ENCODE data around the gene NDOR1.

The NDOR1 gene

GRCh38 chr9:137205126-137206069, at the start of gene NDOR1, which contains the start of gene TMEM203:
TSS of gene NDOR1 (plus strand) at chr9:137205700. CDS start at chr9:137205778, 78 bp downstream.
TSS of gene TMEM203 (minus strand) at chr9:137205648. CDS start at chr9:137205414, 234 bp downstream.
- peak; percentile 98 for DNase-seq

- DNase-seq: peak; percentile 81
Observed at GRCh38 chr9:137156567-137157375, 48.7 kb upstream of the NDOR1 start.

GRCh38 chr9:137157618-137158415, 47.7 kb upstream of the NDOR1 start:
- no peak for DNase-seq

GRCh38 chr9:137158625-137159024, 46.9 kb upstream of the NDOR1 start:
- DNase-seq: no peak

- DNase-seq: no peak
Observed at GRCh38 chr9:137159105-137160053, 46.1 kb upstream of the NDOR1 start.

GRCh38 chr9:137160054-137160425, 45.5 kb upstream of the NDOR1 start:
- no peak for DNase-seq

- no peak for DNase-seq
Observed at GRCh38 chr9:137160716-137161557, 44.6 kb upstream of the NDOR1 start.

GRCh38 chr9:137161558-137162486, 43.7 kb upstream of the NDOR1 start:
- no peak for DNase-seq

GRCh38 chr9:137162505-137163364, 42.8 kb upstream of the NDOR1 start:
- no peak for DNase-seq

GRCh38 chr9:137163365-137163715, 42.2 kb upstream of the NDOR1 start:
- DNase-seq: no peak

GRCh38 chr9:137163805-137164204, 41.7 kb upstream of the NDOR1 start:
- no peak for DNase-seq

GRCh38 chr9:137164370-137165249, 40.9 kb upstream of the NDOR1 start:
- DNase-seq: no peak

- DNase-seq: no peak
Observed at GRCh38 chr9:137165250-137165836, 40.2 kb upstream of the NDOR1 start.

- no peak for DNase-seq
Observed at GRCh38 chr9:137166380-137167229, 38.9 kb upstream of the NDOR1 start.

GRCh38 chr9:137167277-137167746, 38.2 kb upstream of the NDOR1 start:
- no peak for DNase-seq
